Colonic mucosa (tissue), 4 donors: ENCODE measurements around the gene SEMA4D. TPM values are rescaled to one million over a fixed set of nuclear protein-coding genes. Genes with fewer than 3 reads are reported as not detected.

Source experiments
- DNase-seq: peaks from one replicate; pipeline ENCODE4 v3.0.0-alpha.2; 2020
- H3K27ac ChIP-seq: fragments of 200-600 bp; one replicate; pipeline ENCODE4 v1.8.0; 2021
- H3K27me3 ChIP-seq: fragments of 200-600 bp; one replicate; pipeline ENCODE4 v1.8.0; 2021
- H3K36me3 ChIP-seq: fragments of 200-600 bp; one replicate; pipeline ENCODE4 v1.8.0; 2021
- H3K4me1 ChIP-seq: fragments of 200-600 bp; one replicate; pipeline ENCODE4 v1.8.0; 2021; ENCODE audit warnings: mild to moderate bottlenecking
- H3K4me3 ChIP-seq: fragments of 200-600 bp; one replicate; pipeline ENCODE4 v1.8.0; 2021
- H3K9ac ChIP-seq, 2 donors: one replicate each; pipeline ENCODE4 v1.7.0; 2013; ENCODE audit warnings: control low read depth in 2 of 2, low read depth in 2 of 2, low read length in 2 of 2
- H3K9me3 ChIP-seq: fragments of 200-600 bp; one replicate; pipeline ENCODE4 v1.8.0; 2021
- CTCF ChIP-seq: fragments of 200-600 bp; IDR thresholded peaks from one replicate; pipeline ENCODE4 v1.8.0; 2022; ENCODE audit warnings: antibody characterized with exemption, mild to moderate bottlenecking
- intact Hi-C: fragments of 100-400 bp; cut with DNase I; formaldehyde crosslinking; loops from one replicate; pipeline ENCODE4 v1.14.1; 2022
- total RNA-seq, 2 donors: library from RNA; stranded (reverse); fragmentation: NEBNext Ultra II Directional in 1 of 2; extraction: Animal tissue kit (Norgen Biotek cat#: 25700) in 1 of 2; gene quantifications; one replicate each; pipeline ENCODE4 v1.2.1, GENCODE V29; 2021
- donor health status: healthy.
- donor health status: DM: no; HTN: no; CAD: no.
- donor health status: DM: no; HTN: no; CAD: no.

SEMA4D gene
- total RNA-seq, 2 donors from 2014 or later = 14.7 to 19.0 TPM

DNA sequence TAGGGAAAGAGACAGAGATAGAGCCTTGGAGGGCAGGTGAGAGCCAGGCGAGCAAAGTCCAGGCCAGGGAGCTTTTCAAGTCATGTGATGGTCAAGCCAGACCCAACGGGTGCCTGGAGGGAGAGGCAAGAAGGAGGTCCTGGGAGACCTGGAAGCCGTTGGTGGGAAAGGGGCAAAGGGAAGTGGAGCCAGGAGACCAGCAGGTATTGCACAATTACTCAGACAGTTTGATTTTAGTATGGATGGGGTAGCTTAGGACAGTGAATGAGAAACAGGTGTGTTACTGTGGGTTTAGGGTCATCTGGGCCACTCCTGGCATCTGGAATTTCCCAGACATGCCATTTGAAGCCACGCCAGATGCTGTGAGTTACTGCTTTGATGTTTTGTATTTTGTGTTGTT is 174.5 kb downstream of the SEMA4D start:
- DNase-seq = no peak
- Histone ChIP-seq H3K27ac (no peak overlapping the region), H3K9me3 (no peaks in the 10 kb centered on the region), H3K4me1 (peaks cover 10% of the 10 kb centered on the region), H3K4me3 (no peak overlapping the region), H3K27me3 (no peaks in the 10 kb centered on the region), H3K36me3 (no peaks in the 10 kb centered on the region), H3K9ac (no peak overlapping the region)
- no peak for TF ChIP-seq CTCF
- intact Hi-C loops = loop anchor here (5.0 kb wide), 1 partner anchor 224 kb away; no protein-coding TSS in a partner anchor

- H3K9me3 ChIP-seq = no peaks in the 10 kb centered on the region
- H3K4me3 ChIP-seq = peak overlapping the region; percentile 71
- intact Hi-C loops = loop anchor here (10.0 kb wide), 1 partner anchor 1876 kb away; no protein-coding TSS in a partner anchor
- peak overlapping the region in 1 of 2 donors; percentile 87 for H3K9ac ChIP-seq
- peaks cover 10% of the 10 kb centered on the region for H3K4me1 ChIP-seq
- peak overlapping the region; percentile 99 for H3K27ac ChIP-seq
- H3K27me3 ChIP-seq = no peaks in the 10 kb centered on the region
- peaks cover 4% of the 10 kb centered on the region for H3K36me3 ChIP-seq
- peak; percentile 6 for TF ChIP-seq CTCF
- DNase-seq = no peak
Observed at GRCh38 chr9:89319015-89319905, 178.7 kb downstream of the SEMA4D start.

DNA sequence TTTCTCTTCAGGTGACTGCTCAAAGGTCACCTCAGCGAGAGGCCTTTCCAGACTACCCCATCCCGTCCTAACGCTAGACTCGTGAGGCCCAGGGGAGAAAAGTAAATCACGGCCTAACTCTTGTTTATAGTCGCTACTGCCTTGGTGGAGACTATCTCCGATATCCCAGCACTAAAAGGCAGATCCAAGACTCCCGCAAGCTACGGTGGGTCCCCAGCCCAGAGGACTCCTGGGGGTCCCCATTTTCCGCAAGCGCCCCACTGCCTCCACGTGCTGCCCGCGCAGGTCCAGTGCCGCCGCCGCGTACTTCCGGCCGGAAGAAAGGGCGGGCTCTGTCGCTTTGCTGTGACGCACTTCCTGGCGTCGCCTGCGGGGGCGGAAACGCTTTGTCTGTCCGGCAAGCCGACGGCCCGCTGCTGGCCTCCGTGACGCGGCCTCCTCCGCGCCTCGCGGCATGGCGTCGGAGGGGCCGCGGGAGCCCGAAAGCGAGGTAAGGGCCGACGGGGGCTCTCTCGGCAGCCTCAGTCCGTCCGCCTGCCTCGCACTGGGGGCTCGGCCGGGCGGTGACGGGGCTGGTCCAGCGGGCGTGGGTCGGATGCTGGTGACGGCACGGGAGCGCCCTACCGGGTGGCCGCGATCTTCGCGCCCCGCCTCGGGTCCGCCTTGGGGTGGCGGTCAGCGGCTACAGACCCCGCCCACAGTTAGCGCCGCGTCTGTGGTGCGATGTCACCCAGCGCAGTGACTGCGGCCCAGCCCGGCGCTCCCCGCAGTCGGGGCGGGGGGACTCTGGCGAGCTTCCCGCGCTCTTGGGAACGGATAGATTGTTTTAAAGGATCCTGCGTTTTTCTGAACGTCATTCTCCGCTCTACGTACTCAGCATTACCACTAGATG is 179.5 kb downstream of the SEMA4D start, which contains the start of gene SECISBP2:
SECISBP2 (plus strand) TSS at position 378 of the 892 bp plus-strand sequence; CDS start at position 455, 77 bp downstream.
- peak within 1 kb of the TSS; percentile 71 for H3K4me3 ChIP-seq
- H3K4me1 ChIP-seq = peaks cover 10% of the 10 kb centered on the region
- peak; percentile 68 for TF ChIP-seq CTCF
- peak; percentile 95 for DNase-seq
- peak within 1 kb of the TSS; percentile 99 for H3K27ac ChIP-seq
- peaks cover 4% of the 10 kb centered on the region for H3K36me3 ChIP-seq
- no peaks in the 10 kb centered on the region for H3K27me3 ChIP-seq
- intact Hi-C loops = loop anchor here (10.0 kb wide), 1 partner anchor 1876 kb away; no protein-coding TSS in a partner anchor
- peak within 1 kb of the TSS; percentile 82 to 87 for H3K9ac ChIP-seq
- no peaks in the 10 kb centered on the region for H3K9me3 ChIP-seq

DNA sequence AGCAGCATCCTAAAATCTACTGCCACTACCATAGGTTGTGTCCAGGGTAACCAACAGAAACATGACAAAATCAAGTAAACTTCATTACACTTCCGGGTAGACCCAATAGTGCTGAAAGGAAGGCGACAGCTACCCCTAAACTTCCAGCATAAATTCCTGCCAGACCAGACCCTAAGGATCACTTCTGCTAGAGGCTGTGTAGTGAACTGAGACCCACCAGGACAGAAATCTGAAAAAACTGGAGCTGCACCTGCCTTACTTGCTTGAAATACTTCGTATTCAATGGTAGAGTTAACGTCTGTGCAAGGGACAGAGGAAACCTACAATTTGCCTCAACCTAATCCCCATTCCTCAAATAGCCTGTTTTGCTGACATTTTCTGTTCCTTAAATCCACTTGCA is 180.6 kb downstream of the SEMA4D start:
- peak overlapping the region; percentile 99 for H3K27ac ChIP-seq
- intact Hi-C loops = loop anchor here (10.0 kb wide), 1 partner anchor 1878 kb away; no protein-coding TSS in a partner anchor
- H3K9ac ChIP-seq = peak overlapping the region in 1 of 2 donors; percentile 4
- peaks cover 10% of the 10 kb centered on the region for H3K4me1 ChIP-seq
- no peaks in the 10 kb centered on the region for H3K9me3 ChIP-seq
- peak overlapping the region; percentile 71 for H3K4me3 ChIP-seq
- no peaks in the 10 kb centered on the region for H3K27me3 ChIP-seq
- no peak for TF ChIP-seq CTCF
- DNase-seq = no peak
- H3K36me3 ChIP-seq = peaks cover 4% of the 10 kb centered on the region

DNA sequence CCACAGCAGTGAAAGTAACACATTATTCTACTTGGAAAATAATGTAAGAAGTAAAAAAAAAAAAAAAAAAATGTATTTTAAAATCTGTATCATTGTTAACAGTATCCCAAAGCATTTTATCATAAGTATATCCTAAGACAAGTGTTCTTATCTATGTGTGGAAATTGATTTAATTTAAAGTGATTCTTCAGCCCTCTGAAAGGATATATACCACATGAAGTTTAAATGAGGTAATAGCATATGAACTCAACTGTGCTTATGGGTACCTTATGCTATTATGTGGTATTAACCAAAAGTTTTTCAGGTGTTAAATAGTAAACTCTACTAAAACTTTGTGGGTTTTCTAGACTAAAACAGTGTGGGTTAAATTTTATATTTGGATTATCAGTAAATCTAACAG is 182.4 kb downstream of the SEMA4D start:
- H3K4me1 ChIP-seq = peaks cover 10% of the 10 kb centered on the region
- no peaks in the 10 kb centered on the region for H3K27me3 ChIP-seq
- peaks cover 4% of the 10 kb centered on the region for H3K36me3 ChIP-seq
- no peak overlapping the region for H3K4me3 ChIP-seq
- H3K9ac ChIP-seq = no peak overlapping the region
- intact Hi-C loops = loop anchor here (10.0 kb wide), 1 partner anchor 1879 kb away; no protein-coding TSS in a partner anchor
- TF ChIP-seq CTCF = no peak
- no peak for DNase-seq
- H3K9me3 ChIP-seq = no peaks in the 10 kb centered on the region
- no peak overlapping the region for H3K27ac ChIP-seq
